NCI-H2107 treated with DMSO at 0.1 percent for 48 hours (cell line): ENCODE data around the gene MACROD2.

Experiments used
- DNase-seq: peaks from one replicate; lab custom pipeline; 2025; ENCODE audit not compliant: unreplicated experiment; lab: John Stamatoyannopoulos, UW

The MACROD2 gene

GRCh38 chr20:15449061-15449460, 1453.7 kb downstream of the MACROD2 start:
- no peak for DNase-seq

- DNase-seq, result no peak
These were observed 1455.9 kb downstream of the MACROD2 start for GRCh38 chr20:15451241-15451640.

- DNase-seq, result no peak
These were observed 1460.0 kb downstream of the MACROD2 start for GRCh38 chr20:15455279-15455678.

- DNase-seq, result no peak
These were observed 1466.6 kb downstream of the MACROD2 start for GRCh38 chr20:15461938-15462337.

GRCh38 chr20:15475483-15475882, 1480.2 kb downstream of the MACROD2 start:
- DNase-seq, result no peak

GRCh38 chr20:15476186-15476585, 1480.9 kb downstream of the MACROD2 start:
- no peak for DNase-seq

GRCh38 chr20:15476781-15477180, 1481.5 kb downstream of the MACROD2 start:
- DNase-seq, result no peak

GRCh38 chr20:15482525-15482924, 1487.2 kb downstream of the MACROD2 start:
- no peak for DNase-seq

- no peak for DNase-seq
These were observed 1490.2 kb downstream of the MACROD2 start for GRCh38 chr20:15485519-15485918.

GRCh38 chr20:15487030-15487429, 1491.7 kb downstream of the MACROD2 start:
- no peak for DNase-seq

- DNase-seq, result no peak
These were observed 1492.4 kb downstream of the MACROD2 start for GRCh38 chr20:15487682-15488081.

GRCh38 chr20:15491575-15491974, 1496.3 kb downstream of the MACROD2 start:
- DNase-seq, result no peak

- no peak for DNase-seq
These were observed 1499.5 kb downstream of the MACROD2 start for GRCh38 chr20:15494851-15495250.

- DNase-seq, result no peak
These were observed 1501.3 kb downstream of the MACROD2 start for GRCh38 chr20:15496501-15497039.

GRCh38 chr20:15498926-15499325, 1503.6 kb downstream of the MACROD2 start:
- DNase-seq, result no peak

GRCh38 chr20:15506311-15506710, 1511.0 kb downstream of the MACROD2 start:
- no peak for DNase-seq

- no peak for DNase-seq
These were observed 1511.8 kb downstream of the MACROD2 start for GRCh38 chr20:15507151-15507550.

- DNase-seq, result no peak
These were observed 1516.2 kb downstream of the MACROD2 start for GRCh38 chr20:15511551-15511950.

GRCh38 chr20:15512916-15513315, 1517.6 kb downstream of the MACROD2 start:
- no peak for DNase-seq

- no peak for DNase-seq
These were observed 1520.4 kb downstream of the MACROD2 start for GRCh38 chr20:15515691-15516090.

GRCh38 chr20:15520930-15521524, 1525.7 kb downstream of the MACROD2 start:
- DNase-seq, result no peak

GRCh38 chr20:15523400-15523799, 1528.1 kb downstream of the MACROD2 start:
- DNase-seq, result no peak
